Left lobe of liver (tissue), 2 donors: Measurements from ENCODE around the gene RPLP2. TPM values are rescaled to one million over a fixed set of nuclear protein-coding genes. Genes with fewer than 3 reads are reported as not detected.
A peak's percentile ranks its signal among the peaks of the same experiment; 100 is the strongest.

Source experiments
- ATAC-seq: fragments of 200-7000 bp; cut with Tn5 transposase; one replicate; pipeline ENCODE4 v1.9.1; 2020; ENCODE audit warnings: mild to moderate bottlenecking, moderate library complexity
- DNase-seq: peaks from one replicate; pipeline ENCODE4 v3.0.0-alpha.2; 2020; ENCODE audit warnings: low spot score
- total RNA-seq: library from RNA; stranded (reverse); gene quantifications from one replicate; pipeline ENCODE4 v1.2.1, GENCODE V29; 2021
- donor health status: DM: no; HTN: no; CAD: no; lungs with moderate emphysema.
- donor health status: DM: no; HTN: yes; CAD: no.

RPLP2 gene
- total RNA-seq, 1 donor from 2014 or later, result 511 TPM

DNA sequence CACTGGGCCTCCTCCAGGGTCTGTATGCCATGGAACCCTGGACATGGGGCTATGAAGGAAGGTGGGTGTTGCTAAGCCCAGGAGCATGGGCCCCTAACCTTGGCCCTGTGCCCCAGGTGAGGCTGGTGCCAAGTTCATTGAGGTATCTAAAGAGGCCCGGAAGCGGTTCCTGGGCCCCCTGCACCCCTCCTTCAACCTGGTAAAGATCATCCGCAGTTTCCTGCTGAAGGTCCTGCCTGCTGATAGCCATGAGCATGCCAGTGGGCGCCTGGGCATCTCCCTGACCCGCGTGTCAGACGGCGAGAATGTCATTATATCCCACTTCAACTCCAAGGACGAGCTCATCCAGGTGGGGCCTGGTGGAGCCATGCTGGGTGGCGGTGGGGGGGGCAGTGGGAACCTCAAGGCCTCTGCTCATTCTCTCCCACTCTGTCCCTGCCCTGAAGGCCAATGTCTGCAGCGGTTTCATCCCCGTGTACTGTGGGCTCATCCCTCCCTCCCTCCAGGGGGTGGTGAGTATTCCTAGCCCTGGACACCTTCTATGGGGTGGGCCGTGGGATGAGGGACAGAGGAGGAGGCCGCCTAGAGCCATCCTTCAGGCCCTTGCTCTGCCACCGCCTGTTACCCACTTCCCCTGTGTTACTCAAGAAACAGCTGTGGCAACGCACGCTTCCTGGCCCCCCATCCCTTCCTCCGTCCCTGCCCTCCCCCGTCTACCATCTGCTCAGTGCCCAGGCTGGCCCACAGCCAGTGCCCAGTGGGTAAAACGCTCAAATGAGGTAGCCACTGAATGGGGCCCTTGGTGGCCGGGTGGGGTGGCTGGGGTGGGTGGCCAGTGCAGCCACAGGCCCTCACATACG, 12.0 kb downstream of the RPLP2 start:
- DNase-seq (no peak), ATAC-seq (no peak)

DNA sequence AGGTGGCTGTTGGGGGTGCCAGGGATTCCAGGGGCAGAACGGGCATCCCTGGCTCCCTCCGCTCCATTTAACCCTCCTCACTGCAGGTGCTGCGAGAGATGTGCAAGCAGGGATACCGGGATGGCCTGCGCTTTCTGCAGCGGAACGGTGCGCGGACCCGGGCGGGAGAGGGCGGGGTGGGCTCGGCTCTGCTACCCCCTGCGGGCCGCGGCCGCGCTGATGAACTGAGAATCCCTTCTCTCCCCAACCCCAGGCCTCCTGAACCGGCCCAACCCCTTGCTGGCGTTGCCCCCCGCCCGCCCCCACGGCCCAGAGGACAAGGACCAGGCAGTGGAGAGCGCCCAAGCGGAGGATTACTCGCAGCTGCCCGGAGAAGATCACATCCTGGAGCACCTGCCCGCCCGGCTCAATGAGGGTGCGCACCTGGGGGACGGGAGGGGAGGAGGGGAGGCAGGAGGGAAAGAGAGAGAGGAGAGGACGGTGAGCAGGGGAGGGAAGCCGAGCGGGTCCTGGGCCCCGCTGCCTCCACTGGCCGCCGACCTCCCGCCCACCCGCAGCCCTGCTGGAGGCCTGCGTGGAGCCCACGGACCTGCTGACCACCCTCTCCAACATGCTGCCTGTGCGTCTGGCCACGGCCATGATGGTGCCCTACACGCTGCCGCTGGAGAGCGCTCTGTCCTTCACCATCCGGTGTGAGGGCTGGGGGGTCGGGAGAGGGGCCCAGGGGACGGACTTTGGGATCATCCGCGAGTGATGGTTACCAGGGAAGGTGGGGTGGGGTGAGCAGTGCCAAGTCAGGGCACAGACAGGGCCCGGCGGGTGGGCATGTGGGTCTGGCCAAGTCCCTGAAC, 13.9 kb downstream of the RPLP2 start:
- ATAC-seq (no peak), DNase-seq (no peak)

DNA sequence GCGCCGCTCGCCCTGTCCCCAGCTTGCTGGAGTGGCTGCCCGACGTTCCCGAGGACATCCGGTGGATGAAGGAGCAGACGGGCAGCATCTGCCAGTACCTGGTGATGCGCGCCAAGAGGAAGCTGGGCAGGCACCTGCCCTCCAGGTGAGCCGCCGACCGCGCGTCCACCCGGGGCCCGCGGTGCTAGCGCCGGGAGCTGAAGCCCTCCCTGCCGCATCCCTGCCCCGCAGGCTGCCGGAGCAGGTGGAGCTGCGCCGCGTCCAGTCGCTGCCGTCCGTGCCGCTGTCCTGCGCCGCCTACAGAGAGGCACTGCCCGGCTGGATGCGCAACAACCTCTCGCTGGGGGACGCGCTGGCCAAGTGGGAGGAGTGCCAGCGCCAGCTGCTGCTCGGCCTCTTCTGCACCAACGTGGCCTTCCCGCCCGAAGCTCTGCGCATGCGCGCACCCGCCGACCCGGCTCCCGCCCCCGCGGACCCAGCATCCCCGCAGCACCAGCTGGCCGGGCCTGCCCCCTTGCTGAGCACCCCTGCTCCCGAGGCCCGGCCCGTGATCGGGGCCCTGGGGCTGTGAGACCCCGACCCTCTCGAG, 14.6 kb downstream of the RPLP2 start:
- no peak for DNase-seq
- peak; percentile 1 for ATAC-seq

DNA sequence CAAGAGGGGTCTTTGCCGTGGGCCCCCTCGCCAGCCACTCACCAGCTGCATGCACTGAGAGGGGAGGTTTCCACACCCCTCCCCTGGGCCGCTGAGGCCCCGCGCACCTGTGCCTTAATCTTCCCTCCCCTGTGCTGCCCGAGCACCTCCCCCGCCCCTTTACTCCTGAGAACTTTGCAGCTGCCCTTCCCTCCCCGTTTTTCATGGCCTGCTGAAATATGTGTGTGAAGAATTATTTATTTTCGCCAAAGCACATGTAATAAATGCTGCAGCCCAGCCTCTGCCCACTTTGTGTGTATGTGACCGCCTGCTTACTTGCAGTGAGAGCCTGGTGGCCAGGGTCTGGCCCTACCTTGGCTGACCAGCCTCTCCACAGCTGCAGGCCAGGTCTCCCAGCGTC, 15.2 kb downstream of the RPLP2 start:
- no peak for DNase-seq
- ATAC-seq, result peak; percentile 2

DNA sequence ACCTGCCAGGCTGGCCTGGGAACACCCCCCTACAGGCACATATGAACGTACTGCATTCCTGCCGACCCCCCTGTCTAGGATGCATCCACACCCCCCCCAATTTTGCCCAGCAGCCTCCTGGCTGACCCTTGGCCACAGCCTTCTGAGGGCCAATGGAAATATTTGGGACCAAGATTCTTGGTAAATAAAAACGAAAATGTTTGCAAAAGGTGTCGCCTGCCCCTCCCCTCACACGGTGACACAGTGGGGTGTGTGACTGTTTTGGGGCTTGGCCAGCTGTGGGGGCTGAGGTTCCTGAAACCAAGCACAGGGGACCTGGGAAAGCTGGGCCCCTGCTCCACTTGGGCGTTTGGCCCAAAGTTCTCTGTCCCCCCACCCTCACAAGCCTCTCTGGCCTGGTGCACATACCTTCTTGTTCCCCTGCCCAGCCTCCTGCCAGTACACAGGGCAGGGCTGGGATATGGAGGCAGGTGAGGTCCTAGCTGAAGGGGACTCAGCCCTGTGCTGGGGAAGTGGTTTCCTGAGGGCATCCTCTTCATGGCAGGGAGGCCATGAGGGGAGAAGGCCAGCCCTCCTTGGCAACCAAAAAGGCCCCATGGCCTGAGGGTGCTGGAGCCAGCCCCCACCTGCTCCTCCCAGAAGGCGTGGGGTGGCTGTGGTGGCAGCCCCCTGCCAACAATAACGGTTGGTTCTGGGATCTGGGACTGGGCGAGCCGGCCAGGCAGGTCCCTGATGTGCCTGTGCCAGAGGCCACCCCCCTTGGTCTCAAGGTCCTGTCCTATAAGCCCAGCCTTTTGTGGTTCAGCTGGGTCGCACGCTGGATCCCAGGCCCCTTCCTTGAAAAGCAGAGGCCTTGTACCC, 15.8 kb downstream of the RPLP2 start:
- DNase-seq (no peak), ATAC-seq (peak; percentile 4)

DNA sequence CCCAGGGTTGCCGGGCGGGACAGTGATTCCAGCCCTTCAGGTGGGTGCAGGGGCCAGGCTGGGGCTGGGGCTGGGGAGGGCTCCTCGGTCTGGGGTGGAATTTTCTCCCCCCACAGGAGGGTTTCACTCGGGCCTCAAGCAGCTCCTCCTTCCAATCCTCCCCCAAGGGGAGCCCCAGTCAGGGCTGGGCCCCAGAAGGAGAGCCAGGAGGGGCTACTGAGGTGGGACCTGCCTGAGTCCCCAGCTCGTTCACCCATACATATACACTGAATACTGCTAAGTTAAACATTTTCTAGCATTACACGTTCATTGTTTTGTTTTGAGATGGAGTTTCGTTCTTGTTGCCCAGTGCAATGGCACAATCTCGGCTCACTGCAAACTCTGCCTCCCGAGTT, 16.5 kb downstream of the RPLP2 start:
- ATAC-seq (no peak), DNase-seq (no peak)

DNA sequence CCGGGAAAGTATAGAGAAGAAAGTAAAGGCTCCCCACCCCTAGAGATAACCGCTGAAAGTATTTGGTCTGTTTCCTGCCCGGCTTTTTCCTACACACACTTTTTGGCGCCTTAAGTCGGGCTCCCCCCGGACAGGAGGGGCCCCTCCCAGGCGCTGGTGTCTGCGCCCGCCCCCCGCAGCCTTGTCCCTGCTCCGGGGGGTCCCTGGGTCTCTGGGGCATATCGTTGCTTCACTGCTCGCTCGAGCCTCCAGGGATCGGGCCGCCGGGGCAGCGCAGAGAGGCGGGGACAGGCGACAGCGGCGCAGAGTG, 17.0 kb downstream of the RPLP2 start:
- DNase-seq (no peak), ATAC-seq (no peak)

DNA sequence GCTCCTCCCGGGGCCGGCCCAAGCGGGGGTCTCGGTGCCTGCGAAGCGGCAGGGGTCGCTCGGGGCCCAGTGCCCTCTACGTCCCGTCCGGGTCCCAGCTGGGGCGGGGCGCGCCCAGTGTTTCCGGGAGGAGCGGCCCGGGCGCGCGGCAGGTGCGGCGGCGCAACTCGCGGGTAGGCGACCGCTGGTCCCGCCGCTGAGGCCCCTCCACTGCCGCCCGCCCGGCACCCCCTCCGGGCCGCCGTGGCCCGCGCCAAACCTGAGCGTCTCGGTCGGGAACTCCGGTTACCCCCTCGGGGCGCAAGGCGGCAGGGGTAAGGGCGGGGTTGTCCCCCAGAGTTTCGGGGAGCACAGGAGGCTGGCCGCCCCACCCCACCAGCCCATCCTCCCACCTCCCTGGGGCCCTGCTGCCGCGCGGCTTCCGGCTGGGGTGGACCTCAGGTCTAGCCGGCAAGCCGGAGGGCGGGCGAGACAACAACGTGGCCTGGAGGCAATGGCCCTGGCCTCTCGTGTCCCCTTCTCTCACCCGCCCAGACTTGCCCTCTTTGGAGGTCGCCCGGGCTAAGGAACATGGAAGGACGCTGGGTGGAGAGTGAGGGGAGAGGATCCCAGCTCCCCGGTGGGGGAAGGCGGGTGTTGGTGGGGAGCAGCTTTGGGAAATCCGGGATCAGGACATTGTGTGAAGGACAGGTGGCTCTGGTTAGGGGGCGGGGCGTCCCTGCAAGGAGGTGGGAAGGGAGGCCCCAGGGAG, 17.6 kb downstream of the RPLP2 start:
- no peak for ATAC-seq
- no peak for DNase-seq

DNA sequence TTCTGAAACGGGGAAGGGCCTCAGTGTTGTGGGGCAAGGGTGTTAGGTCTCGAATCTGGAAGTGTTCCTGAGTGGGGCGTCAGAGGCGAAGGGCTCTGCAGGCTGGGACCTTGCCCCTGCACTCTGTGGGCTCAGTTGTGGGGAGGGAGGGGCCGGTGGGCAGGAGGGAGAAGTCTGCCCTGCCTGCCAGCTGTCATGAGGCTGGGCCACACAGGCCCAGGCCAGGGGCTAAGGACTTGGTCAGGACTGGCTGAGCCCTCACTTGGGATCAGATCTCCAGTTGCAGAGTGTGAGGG, 18.1 kb downstream of the RPLP2 start, which contains the start of gene CRACR2B:
TSS of gene CRACR2B (plus strand) at position 23 of the 296 bp plus-strand sequence. CDS start 689 bp downstream, outside the sequence.
- no peak for ATAC-seq
- DNase-seq, result no peak

DNA sequence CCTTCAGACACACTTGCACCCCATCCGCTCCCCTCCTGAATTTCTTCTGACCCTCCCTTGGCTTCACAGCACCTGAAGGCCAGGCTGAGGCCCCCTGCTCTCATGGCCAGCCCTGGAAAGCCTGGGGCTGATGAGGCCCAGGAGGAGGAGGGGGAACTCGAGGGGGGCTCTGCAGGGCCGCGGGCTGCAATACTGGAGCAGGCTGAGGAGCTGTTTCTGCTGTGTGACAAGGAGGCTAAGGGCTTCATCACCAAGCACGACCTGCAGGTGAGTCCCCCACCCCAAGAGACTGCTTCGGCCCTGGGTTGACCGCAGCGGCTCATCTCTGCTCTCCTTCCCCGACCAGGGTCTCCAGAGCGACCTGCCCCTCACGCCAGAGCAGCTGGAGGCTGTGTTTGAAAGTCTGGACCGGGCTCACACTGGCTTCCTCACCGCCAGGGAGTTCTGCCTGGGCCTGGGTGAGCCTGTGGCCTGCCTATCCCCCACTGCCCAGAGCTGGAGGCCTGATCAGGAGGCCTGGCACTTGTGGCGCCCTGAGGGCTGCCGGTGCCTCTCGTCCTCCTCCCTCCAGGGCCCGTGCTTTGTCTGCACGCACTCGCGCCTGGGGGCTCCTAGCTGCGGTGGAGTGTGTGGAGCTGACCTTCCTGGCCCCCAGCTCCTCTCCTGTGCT, 18.9 kb downstream of the RPLP2 start:
- ATAC-seq (no peak), DNase-seq (no peak)

DNA sequence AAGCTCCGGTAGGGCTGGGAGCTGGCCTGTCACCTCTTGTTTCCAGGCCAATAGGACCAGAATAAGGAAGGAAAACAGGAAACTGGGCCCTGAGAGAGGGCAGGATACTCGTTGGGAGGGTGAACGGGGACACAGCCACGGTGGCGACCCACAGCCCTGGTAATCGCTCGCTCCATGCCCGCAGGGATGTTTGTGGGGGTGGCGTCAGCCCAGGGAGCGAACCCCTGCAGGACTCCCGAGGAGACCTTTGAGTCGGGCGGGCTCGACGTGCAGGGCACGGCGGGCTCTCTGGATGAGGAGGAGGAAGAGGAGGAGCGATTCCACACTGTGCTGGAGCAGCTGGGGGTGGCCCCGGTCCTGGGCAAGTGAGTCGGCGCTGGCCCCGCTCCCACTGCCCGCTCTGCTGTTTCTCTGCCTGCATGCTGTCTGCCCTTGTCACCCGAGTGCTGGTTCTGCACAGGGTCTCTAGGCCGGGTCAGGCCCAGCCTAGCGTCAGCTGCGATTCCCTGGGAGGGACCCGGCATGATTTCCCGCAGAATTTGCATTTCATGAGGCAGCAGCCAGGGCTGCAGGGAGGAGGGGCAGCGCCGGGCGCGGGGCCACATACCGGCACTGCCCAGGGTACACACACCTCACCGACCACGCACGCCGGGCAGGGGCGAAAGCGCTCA, 19.5 kb downstream of the RPLP2 start:
- DNase-seq (peak; percentile 68), ATAC-seq (peak; percentile 4)

DNA sequence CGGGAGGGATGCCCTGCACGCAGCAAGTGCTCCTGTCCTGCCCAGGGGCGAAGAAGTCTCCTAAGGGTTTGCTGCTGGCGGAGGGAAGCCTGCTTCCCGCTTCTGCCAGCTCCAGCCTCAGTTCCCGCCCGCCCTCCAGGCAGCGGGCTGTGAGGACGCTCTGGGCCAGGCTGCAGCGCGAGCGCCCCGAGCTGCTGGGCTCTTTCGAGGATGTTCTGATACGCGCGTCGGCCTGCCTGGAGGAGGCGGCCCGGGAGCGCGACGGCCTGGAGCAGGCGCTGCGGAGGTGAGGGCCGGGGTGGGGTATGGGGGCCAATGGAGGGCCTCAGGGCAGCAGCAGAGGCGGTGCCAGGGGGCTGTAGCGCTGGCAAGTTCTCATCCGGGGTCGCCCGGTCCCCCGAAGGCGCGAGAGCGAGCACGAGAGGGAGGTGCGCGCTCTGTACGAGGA, 20.1 kb downstream of the RPLP2 start:
- ATAC-seq (no peak), DNase-seq (no peak)

DNA sequence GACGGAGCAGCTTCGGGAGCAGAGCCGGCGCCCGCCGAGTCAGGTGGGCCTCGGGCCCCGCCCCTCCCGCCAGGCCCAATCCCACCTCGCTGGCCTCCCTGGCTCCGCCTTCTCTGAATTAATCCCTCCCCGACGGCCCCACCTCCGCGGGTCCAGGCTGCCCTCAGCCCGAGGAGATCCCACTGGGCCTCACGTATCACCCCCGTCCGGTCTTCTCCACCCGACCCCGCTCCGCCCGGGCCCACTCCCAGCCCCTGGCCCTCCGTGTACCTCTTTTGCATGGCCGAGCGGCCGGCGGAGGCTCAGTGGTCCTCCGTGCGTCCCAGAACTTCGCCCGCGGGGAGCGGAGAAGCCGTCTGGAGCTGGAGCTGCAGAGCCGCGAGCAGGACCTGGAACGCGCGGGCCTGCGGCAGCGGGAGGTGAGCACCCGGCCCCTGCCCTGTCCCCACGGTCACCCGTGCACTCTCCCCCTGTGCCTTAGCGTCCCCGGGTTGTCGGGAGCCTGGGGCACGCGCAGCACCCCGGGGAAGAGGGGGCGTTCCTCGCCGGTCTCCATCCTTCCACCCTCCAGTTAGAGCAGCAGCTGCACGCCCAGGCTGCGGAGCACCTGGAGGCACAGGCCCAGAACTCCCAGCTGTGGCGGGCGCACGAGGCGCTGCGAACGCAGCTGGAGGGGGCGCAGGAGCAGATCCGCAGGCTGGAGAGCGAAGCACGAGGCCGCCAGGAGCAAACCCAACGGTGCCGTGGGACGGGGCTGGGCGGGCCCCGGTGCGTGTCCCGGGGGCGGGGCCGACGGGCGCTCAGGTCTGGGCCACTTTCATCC, 20.7 kb downstream of the RPLP2 start:
- peak; percentile 44 for ATAC-seq

DNA sequence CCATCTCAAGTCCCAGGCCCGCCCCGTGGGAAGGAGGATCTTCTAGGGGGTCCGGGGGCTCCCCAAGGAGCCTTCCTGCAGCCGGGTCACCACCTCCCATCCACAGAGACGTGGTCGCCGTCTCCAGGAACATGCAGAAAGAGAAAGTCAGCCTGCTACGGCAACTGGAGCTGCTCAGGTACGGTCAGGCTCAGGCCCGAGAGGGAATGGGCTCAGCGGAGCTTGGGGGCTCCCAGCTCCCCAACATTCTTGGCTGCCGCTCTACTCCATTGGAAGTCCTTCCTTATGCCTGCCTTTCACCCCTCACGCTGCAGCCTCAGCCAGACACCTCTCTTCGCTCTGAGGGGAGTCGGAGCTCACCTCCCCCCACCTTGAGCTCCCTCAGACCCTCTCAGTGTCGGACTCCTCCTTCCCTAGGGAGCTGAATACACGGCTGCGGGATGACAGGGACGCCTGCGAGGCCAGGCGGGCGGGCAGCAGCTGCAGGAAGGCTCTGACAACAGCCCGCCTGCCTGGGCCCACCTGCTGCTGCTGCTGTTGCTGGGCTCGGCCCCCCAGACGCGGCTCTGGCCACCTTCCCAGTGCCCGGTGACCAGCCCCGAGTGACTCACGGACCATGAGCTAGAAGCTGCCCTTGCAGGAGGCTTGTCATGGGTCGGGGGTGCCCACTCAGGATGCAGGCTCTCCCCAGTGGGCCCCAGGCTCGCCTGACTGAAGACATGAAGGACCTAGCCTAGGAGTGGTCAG, 21.5 kb downstream of the RPLP2 start:
- peak; percentile 53 for DNase-seq

More for the DNA sequence above, 20.7 kb downstream of the RPLP2 start:
- DNase-seq, result peak; percentile 80

DNA sequence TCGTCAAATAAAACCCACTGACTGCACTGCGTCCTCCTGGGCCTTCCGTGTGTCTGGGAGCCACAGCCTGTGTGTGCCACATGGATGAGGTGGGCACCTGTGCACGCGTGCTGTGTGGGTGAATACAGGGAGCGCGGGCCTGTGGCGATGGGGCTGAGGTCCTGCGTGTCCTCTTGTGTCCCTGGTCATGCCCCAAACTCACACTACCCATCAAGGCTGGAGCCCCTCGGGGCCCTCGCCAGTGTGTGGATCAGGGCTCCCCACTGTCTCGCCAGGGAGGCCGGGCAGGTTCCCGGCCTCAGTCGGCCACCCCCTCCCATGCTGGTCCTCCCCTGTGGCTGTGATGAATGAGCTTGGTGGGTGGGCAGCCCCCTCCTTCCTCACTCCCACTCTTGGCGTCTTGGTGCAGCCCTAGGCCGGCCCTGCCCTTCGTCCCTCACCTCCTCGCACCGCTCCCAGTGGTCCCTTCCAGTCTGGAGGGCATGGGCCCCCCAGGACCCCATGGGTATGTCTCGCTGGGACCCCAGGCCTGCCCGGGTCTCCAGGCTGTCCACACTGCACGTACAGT, 22.3 kb downstream of the RPLP2 start:
- ATAC-seq (no peak), DNase-seq (no peak)

More for the DNA sequence above, 21.5 kb downstream of the RPLP2 start:
- no peak for ATAC-seq

DNA sequence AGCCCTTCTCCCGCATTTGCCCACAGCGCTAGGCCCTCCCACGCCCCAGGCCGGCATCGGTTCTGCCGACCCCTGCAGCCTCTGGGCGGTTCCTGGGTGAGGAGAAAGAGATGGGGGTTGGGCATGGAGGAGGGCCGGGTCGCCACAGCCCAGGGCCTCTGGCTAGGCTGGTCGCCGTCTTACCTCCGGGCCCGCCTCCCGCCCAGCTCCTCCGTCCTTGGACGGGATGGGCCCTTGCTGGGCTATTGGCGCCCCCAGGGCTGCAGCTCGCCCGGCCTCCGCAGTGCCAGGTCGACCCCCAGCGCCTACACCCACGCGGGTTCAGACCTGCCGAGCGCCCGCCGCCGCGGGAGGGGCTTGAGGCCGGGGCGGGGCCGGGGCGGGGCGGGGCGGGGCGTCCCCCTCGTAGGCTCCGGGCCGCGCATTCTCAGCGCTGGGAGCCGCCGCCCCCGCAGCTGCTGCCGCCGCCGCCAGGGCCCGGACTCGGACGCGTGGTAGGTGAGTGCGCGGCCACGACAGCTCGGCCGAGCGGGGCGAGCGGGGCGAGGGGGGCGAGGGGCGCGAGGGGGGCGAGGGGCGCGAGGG, 22.9 kb downstream of the RPLP2 start, which contains the start of gene CD151:
TSS of gene CD151 (plus strand) at position 424 of the 585 bp plus-strand sequence. CDS start 3,118 bp downstream, outside the sequence.
- DNase-seq, result no peak
- ATAC-seq, result peak; percentile 43
